Measurements from ENCODE around the gene CD83.

Gene CD83

DNA sequence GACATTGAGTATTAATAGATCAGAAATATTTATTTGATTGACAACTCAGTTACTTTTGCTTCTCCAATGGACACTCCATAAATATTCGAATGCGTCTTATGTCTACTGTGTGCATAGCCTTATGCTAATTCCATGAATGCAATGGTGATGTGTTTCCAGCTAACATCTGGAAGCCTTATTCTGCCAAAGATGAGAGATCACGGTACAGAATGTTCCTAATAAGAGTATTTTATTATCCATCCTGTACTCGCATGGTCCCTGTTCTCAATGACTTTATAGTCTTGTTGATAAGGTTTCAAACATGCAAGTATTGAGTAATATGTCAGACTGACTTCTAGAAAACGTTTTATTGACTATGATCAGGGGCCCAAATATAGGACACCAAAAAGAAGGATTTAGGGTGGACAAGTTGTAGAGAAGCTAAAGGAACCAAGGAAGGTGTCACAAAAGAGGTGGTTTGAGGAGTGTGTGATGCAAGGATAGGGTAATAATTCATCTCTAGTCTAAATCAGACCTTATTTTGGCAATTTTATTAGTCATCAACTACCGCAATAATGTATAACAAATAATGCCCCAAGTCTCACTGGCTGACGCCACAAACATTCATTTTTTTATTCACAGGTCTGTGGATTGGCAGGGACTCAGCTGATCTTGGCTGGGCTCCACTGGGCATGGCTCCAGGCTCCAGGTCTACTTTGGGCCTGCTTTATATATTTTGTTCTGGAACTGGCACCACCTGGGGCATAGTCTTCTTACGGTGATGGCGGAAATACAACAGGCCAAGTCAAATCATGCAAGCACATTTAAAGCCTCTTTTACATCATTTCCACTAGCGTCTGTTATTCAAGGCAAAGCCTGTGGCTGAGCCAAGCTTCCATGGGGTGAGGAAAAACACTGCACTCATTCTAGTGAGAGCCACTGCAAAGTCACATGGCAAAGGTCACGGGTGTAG is 24.5 kb upstream of the CD83 start:
- Histone ChIP-seq H3K4me3 (ENCODE audit: low read depth, low read length) (no peak overlapping the region), H3K4me1 (ENCODE audit: control insufficient read depth, insufficient read depth, low read length) (peaks cover 5% of the 10 kb centered on the region), H3K27me3 (ENCODE audit: control insufficient read depth, insufficient read depth, low read length) (no peaks in the 10 kb centered on the region), H3K9ac (ENCODE audit: low read depth, low read length) (no peak overlapping the region), H3K36me3 (ENCODE audit: control insufficient read depth, insufficient read depth, low read length) (no peaks in the 10 kb centered on the region), H3K9me3 (ENCODE audit: control insufficient read depth, insufficient read depth, low read length) (no peaks in the 10 kb centered on the region)

- H3K27me3 ChIP-seq (ENCODE audit: control insufficient read depth, insufficient read depth, low read length): no peaks in the 10 kb centered on the region
- no peaks in the 10 kb centered on the region for H3K4me1 ChIP-seq (ENCODE audit: control insufficient read depth, insufficient read depth, low read length)
- no peak overlapping the region for H3K4me3 ChIP-seq (ENCODE audit: low read depth, low read length)
- no peak overlapping the region for H3K9ac ChIP-seq (ENCODE audit: low read depth, low read length)
- H3K9me3 ChIP-seq (ENCODE audit: control insufficient read depth, insufficient read depth, low read length): no peaks in the 10 kb centered on the region
- no peaks in the 10 kb centered on the region for H3K36me3 ChIP-seq (ENCODE audit: control insufficient read depth, insufficient read depth, low read length)
Observed at GRCh38 chr6:14094721-14095120, 22.9 kb upstream of the CD83 start.

- no peaks in the 10 kb centered on the region for H3K36me3 ChIP-seq (ENCODE audit: control insufficient read depth, insufficient read depth, low read length)
- H3K4me3 ChIP-seq (ENCODE audit: low read depth, low read length): no peak overlapping the region
- no peak overlapping the region for H3K9ac ChIP-seq (ENCODE audit: low read depth, low read length)
- no peaks in the 10 kb centered on the region for H3K4me1 ChIP-seq (ENCODE audit: control insufficient read depth, insufficient read depth, low read length)
- H3K27me3 ChIP-seq (ENCODE audit: control insufficient read depth, insufficient read depth, low read length): no peaks in the 10 kb centered on the region
- H3K9me3 ChIP-seq (ENCODE audit: control insufficient read depth, insufficient read depth, low read length): no peaks in the 10 kb centered on the region
Observed at GRCh38 chr6:14095437-14095836, 22.1 kb upstream of the CD83 start.

DNA sequence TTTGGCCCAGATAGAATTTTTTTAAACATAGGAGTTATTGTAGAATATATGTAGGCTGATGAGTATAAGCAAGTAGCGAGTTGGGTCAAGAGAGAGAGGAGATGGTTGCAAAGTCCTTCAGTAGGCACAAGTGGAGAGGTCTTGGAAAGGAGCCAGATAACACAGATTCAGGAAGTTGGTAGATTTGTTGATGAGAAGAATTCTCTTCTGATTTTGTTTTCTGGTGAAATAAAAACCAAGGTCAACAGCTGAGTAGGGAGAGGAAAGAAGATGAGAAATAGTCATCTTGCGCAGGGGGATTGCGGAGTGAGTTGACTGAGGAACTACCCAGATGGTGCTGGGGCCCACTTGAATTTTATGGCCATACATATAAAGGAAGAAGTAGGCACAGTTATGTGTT is 17.4 kb upstream of the CD83 start:
- H3K27me3 ChIP-seq (ENCODE audit: control insufficient read depth, insufficient read depth, low read length): no peaks in the 10 kb centered on the region
- H3K4me3 ChIP-seq (ENCODE audit: low read depth, low read length): no peak overlapping the region
- no peaks in the 10 kb centered on the region for H3K9me3 ChIP-seq (ENCODE audit: control insufficient read depth, insufficient read depth, low read length)
- H3K9ac ChIP-seq (ENCODE audit: low read depth, low read length): no peak overlapping the region
- H3K36me3 ChIP-seq (ENCODE audit: control insufficient read depth, insufficient read depth, low read length): no peaks in the 10 kb centered on the region
- H3K4me1 ChIP-seq (ENCODE audit: control insufficient read depth, insufficient read depth, low read length): no peaks in the 10 kb centered on the region

GRCh38 chr6:14100966-14101365 is 16.6 kb upstream of the CD83 start:
- H3K4me1 ChIP-seq (ENCODE audit: control insufficient read depth, insufficient read depth, low read length): no peaks in the 10 kb centered on the region
- H3K36me3 ChIP-seq (ENCODE audit: control insufficient read depth, insufficient read depth, low read length): no peaks in the 10 kb centered on the region
- H3K27me3 ChIP-seq (ENCODE audit: control insufficient read depth, insufficient read depth, low read length): no peaks in the 10 kb centered on the region
- H3K9ac ChIP-seq (ENCODE audit: low read depth, low read length): no peak overlapping the region
- H3K9me3 ChIP-seq (ENCODE audit: control insufficient read depth, insufficient read depth, low read length): no peaks in the 10 kb centered on the region
- H3K4me3 ChIP-seq (ENCODE audit: low read depth, low read length): no peak overlapping the region

DNA sequence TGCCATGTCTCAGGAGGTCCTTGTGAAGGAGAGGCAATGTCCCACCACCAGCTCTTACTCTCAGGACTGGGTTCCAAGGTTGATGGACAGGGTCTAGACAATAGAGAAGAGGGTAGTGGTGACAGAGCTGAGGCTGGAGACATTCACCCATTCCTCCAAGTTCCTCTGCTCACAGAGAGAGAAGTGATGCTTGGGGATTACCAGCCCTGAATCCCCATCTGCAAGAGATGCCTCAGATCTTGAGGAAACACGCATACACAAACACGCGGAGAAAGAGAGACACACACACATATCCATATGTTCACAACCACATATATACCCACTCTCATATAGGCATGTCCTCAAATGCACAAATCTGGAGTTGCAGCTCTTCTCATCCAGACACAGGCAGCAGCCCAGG is 15.2 kb upstream of the CD83 start:
- Histone ChIP-seq H3K4me3 (ENCODE audit: low read depth, low read length) (no peak overlapping the region), H3K9me3 (ENCODE audit: control insufficient read depth, insufficient read depth, low read length) (peaks cover 6% of the 10 kb centered on the region), H3K36me3 (ENCODE audit: control insufficient read depth, insufficient read depth, low read length) (no peaks in the 10 kb centered on the region), H3K4me1 (ENCODE audit: control insufficient read depth, insufficient read depth, low read length) (no peaks in the 10 kb centered on the region), H3K9ac (ENCODE audit: low read depth, low read length) (no peak overlapping the region), H3K27me3 (ENCODE audit: control insufficient read depth, insufficient read depth, low read length) (no peaks in the 10 kb centered on the region)

DNA sequence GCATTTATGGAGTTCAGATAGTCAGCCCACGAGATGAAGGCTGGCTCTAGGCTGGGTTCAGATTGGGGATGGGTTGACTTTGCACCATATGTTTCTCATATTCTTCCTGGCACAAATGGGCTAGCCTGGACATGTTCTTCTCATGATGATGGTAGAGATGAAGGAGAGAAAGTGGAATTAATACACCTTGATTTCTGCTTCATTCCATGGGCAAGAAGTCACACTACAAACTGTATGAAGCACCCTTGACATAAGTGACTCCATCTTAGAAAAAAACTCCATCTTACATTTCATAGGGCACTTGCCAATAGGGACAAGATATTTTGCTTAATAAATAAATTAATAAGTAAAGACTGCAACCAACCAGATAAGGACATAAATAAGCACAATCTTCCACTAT is 12.0 kb upstream of the CD83 start:
- peaks cover 9% of the 10 kb centered on the region for H3K9me3 ChIP-seq (ENCODE audit: control insufficient read depth, insufficient read depth, low read length)
- no peak overlapping the region for H3K4me3 ChIP-seq (ENCODE audit: low read depth, low read length)
- no peaks in the 10 kb centered on the region for H3K4me1 ChIP-seq (ENCODE audit: control insufficient read depth, insufficient read depth, low read length)
- H3K27me3 ChIP-seq (ENCODE audit: control insufficient read depth, insufficient read depth, low read length): no peaks in the 10 kb centered on the region
- H3K9ac ChIP-seq (ENCODE audit: low read depth, low read length): no peak overlapping the region
- no peaks in the 10 kb centered on the region for H3K36me3 ChIP-seq (ENCODE audit: control insufficient read depth, insufficient read depth, low read length)

DNA sequence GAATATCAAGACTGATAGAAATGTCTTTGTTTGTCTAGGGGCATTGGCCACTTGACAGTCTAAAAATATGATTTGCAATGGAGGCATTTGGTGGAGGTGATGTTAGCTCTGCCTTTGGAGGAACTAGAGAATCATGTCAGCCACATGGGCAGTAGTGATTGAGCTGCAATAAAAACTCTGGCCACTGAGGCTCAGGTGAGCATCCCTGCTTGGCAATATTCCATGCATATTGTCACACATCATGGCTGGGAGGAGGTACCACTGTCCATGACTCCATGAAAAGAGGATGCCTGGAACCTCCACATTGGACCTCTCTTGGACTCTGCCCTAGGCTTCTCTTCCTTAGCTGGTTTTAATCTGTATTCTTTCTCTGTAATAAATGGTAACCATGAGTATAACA is 10.6 kb upstream of the CD83 start:
- Histone ChIP-seq H3K9ac (ENCODE audit: low read depth, low read length) (no peak overlapping the region), H3K27me3 (ENCODE audit: control insufficient read depth, insufficient read depth, low read length) (no peaks in the 10 kb centered on the region), H3K36me3 (ENCODE audit: control insufficient read depth, insufficient read depth, low read length) (no peaks in the 10 kb centered on the region), H3K9me3 (ENCODE audit: control insufficient read depth, insufficient read depth, low read length) (peaks cover 9% of the 10 kb centered on the region), H3K4me3 (ENCODE audit: low read depth, low read length) (no peak overlapping the region), H3K4me1 (ENCODE audit: control insufficient read depth, insufficient read depth, low read length) (no peaks in the 10 kb centered on the region)

GRCh38 chr6:14107711-14108494 is 9.7 kb upstream of the CD83 start:
- H3K27me3 ChIP-seq (ENCODE audit: control insufficient read depth, insufficient read depth, low read length): no peaks in the 10 kb centered on the region
- H3K36me3 ChIP-seq (ENCODE audit: control insufficient read depth, insufficient read depth, low read length): no peaks in the 10 kb centered on the region
- peaks cover 9% of the 10 kb centered on the region for H3K9me3 ChIP-seq (ENCODE audit: control insufficient read depth, insufficient read depth, low read length)
- no peak overlapping the region for H3K4me3 ChIP-seq (ENCODE audit: low read depth, low read length)
- no peak overlapping the region for H3K9ac ChIP-seq (ENCODE audit: low read depth, low read length)
- no peaks in the 10 kb centered on the region for H3K4me1 ChIP-seq (ENCODE audit: control insufficient read depth, insufficient read depth, low read length)

- H3K4me1 ChIP-seq (ENCODE audit: control insufficient read depth, insufficient read depth, low read length): no peaks in the 10 kb centered on the region
- H3K27me3 ChIP-seq (ENCODE audit: control insufficient read depth, insufficient read depth, low read length): no peaks in the 10 kb centered on the region
- no peaks in the 10 kb centered on the region for H3K36me3 ChIP-seq (ENCODE audit: control insufficient read depth, insufficient read depth, low read length)
- no peak overlapping the region for H3K4me3 ChIP-seq (ENCODE audit: low read depth, low read length)
- H3K9ac ChIP-seq (ENCODE audit: low read depth, low read length): no peak overlapping the region
- peaks cover 9% of the 10 kb centered on the region for H3K9me3 ChIP-seq (ENCODE audit: control insufficient read depth, insufficient read depth, low read length)
Observed at GRCh38 chr6:14108571-14109410, 8.8 kb upstream of the CD83 start.

DNA sequence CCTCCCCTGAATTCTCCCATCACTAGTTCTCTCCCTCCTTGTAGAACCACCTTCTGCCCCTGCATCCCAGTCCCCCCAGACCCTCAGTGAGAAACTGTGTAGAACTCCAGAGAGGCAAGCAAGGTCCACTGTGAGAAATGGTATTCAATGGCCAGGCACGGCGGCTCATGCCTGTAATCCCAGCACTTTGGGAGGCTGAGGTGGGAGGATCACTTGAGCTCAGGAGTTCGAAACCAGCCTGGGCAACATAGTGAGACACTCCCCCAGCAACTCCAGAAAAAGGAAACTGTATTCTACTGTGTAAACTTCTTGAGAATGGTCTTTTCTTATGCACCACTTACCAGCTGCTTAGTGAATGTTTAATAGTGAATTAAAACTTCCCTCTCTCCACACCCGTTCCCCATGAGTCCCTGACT is 8.2 kb upstream of the CD83 start:
- peaks cover 9% of the 10 kb centered on the region for H3K9me3 ChIP-seq (ENCODE audit: control insufficient read depth, insufficient read depth, low read length)
- H3K4me3 ChIP-seq (ENCODE audit: low read depth, low read length): no peak overlapping the region
- H3K9ac ChIP-seq (ENCODE audit: low read depth, low read length): no peak overlapping the region
- H3K4me1 ChIP-seq (ENCODE audit: control insufficient read depth, insufficient read depth, low read length): no peaks in the 10 kb centered on the region
- H3K27me3 ChIP-seq (ENCODE audit: control insufficient read depth, insufficient read depth, low read length): no peaks in the 10 kb centered on the region
- H3K36me3 ChIP-seq (ENCODE audit: control insufficient read depth, insufficient read depth, low read length): no peaks in the 10 kb centered on the region
